Measurements from ENCODE around the gene ZNF57.

The ZNF57 gene

GRCh38 chr19:2858864-2859263, 41.9 kb upstream of the ZNF57 start:
- ChIA-PET POLR2A (no interaction called here), CTCF (interaction anchor here (0.6 to 1.9 kb wide), 5 partner anchors 8 to 211 kb away, joined by 3 to 7 read pairs (median 3); partner anchors contain the start of genes ZNF554 and ZNF556)
- DNase-seq (ENCODE audit: low read depth, low spot score) = no peak
- no peak overlapping the region for H3K4me3 ChIP-seq (ENCODE audit: low read depth, low read length)
- no peak for TF ChIP-seq CTCF (IDR thresholded peaks at IDR 0.05; ENCODE audit: insufficient read depth, low read length, missing control alignments)

- ChIA-PET POLR2A (no interaction called here), CTCF (interaction anchor here (0.7 to 4.5 kb wide), 2 partner anchors 11 to 24 kb away, joined by 3 to 21 read pairs; no protein-coding TSS in a partner anchor)
- no peak overlapping the region for H3K4me3 ChIP-seq (ENCODE audit: low read depth, low read length)
Measured at GRCh38 chr19:2863816-2864215, 36.9 kb upstream of the ZNF57 start.

GRCh38 chr19:2865334-2866100, 35.2 kb upstream of the ZNF57 start:
- no peak overlapping the region for H3K4me3 ChIP-seq (ENCODE audit: low read depth, low read length)
- CTCF ChIA-PET = interaction anchor here (0.9 to 4.5 kb wide), 2 partner anchors 22 to 217 kb away, joined by 3 to 21 read pairs; no protein-coding TSS in a partner anchor
- no peak for DNase-seq (ENCODE audit: low read depth, low spot score)
- TF ChIP-seq CTCF (IDR thresholded peaks at IDR 0.05; ENCODE audit: insufficient read depth, low read length, missing control alignments) = no peak
- POLR2A ChIA-PET = no interaction called here

More at GRCh38 chr19:2863816-2864215, 36.9 kb upstream of the ZNF57 start:
- DNase-seq (ENCODE audit: low read depth, low spot score) = no peak
- no peak for TF ChIP-seq CTCF (IDR thresholded peaks at IDR 0.05; ENCODE audit: insufficient read depth, low read length, missing control alignments)

- CTCF ChIA-PET = interaction anchor here (1.0 to 4.5 kb wide), 3 partner anchors 8 to 21 kb away, joined by 3 to 21 read pairs (median 8); no protein-coding TSS in a partner anchor
- no peak for TF ChIP-seq CTCF (IDR thresholded peaks at IDR 0.05; ENCODE audit: insufficient read depth, low read length, missing control alignments)
- H3K4me3 ChIP-seq (ENCODE audit: low read depth, low read length) = no peak overlapping the region
- DNase-seq (ENCODE audit: low read depth, low spot score) = no peak
- POLR2A ChIA-PET = no interaction called here
Measured at GRCh38 chr19:2866495-2867024, 34.2 kb upstream of the ZNF57 start.

- no peak for TF ChIP-seq CTCF (IDR thresholded peaks at IDR 0.05; ENCODE audit: insufficient read depth, low read length, missing control alignments)
- no peak within 1 kb of the TSS for H3K4me3 ChIP-seq (ENCODE audit: low read depth, low read length)
- ChIA-PET POLR2A (no interaction called here), CTCF (interaction anchor here (1.0 to 1.3 kb wide), 2 partner anchors 9 to 20 kb away, joined by 3 to 8 read pairs; no protein-coding TSS in a partner anchor)
- no peak for DNase-seq (ENCODE audit: low read depth, low spot score)
Measured at GRCh38 chr19:2867025-2867991, 33.4 kb upstream of the ZNF57 start, which contains the start of gene ZNF556. TSS of gene ZNF556 (plus strand) at chr19:2867335. CDS start at chr19:2867422, 87 bp downstream.

Data from AG04449 (cell line).